Measurements from ENCODE around the gene STK10.
"Not testable (repeated sequence)": the region's sequence is repeated elsewhere in the genome, so short reads cannot be mapped to it uniquely, and the experiment has no call there.

- not testable (repeated sequence) for TF ChIP-seq CTCF, POLR2A (IDR thresholded peaks at IDR 0.05)
These were observed 38.5 kb downstream of the STK10 start for GRCh38 chr5:172149481-172149880.
